HG03457 (cell line): ENCODE measurements around the gene SMYD3.

Experiments
- ATAC-seq: cut with Tn5 transposase; IDR thresholded peaks from one replicate; pipeline ENCODE4 v1.9.1; 2021; ENCODE audit warnings: moderate number of reproducible peaks; ENCODE audit not compliant: unreplicated experiment

The SMYD3 gene

GRCh38 chr1:246182149-246182851, 324.8 kb downstream of the SMYD3 start:
- ATAC-seq, result no peak

GRCh38 chr1:246181241-246181640, 325.8 kb downstream of the SMYD3 start:
- ATAC-seq, result no peak

- ATAC-seq, result no peak
Observed at GRCh38 chr1:246179401-246179800, 327.7 kb downstream of the SMYD3 start.

DNA sequence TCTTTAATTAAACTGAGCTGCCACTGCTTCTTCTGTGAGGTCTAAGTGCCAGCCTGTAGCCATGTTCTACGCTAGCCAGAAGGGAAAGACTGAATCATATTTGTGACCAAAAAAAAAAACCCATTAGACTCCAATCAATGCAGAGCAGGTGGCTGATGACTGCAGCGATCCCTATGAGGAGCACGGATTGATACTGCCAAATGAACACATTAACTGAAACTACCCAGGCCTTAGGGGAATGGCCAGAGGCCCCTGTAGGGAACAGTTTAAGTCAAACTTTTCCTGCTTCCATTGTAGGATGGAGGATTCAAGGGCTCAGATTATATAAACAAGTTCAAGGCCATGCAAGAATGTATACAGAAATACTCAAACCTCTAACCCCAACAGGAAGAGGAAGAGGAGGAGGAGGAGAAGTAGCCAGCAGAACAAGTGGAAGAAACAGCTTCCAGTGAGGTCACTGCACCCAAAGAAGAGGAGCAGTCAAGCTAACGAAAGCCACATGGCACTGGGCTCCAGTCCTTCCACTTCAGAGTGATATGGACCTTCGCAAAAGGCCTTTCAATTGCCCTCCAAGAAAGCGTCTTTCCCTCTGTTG, 328.3 kb downstream of the SMYD3 start:
- ATAC-seq, result no peak

DNA sequence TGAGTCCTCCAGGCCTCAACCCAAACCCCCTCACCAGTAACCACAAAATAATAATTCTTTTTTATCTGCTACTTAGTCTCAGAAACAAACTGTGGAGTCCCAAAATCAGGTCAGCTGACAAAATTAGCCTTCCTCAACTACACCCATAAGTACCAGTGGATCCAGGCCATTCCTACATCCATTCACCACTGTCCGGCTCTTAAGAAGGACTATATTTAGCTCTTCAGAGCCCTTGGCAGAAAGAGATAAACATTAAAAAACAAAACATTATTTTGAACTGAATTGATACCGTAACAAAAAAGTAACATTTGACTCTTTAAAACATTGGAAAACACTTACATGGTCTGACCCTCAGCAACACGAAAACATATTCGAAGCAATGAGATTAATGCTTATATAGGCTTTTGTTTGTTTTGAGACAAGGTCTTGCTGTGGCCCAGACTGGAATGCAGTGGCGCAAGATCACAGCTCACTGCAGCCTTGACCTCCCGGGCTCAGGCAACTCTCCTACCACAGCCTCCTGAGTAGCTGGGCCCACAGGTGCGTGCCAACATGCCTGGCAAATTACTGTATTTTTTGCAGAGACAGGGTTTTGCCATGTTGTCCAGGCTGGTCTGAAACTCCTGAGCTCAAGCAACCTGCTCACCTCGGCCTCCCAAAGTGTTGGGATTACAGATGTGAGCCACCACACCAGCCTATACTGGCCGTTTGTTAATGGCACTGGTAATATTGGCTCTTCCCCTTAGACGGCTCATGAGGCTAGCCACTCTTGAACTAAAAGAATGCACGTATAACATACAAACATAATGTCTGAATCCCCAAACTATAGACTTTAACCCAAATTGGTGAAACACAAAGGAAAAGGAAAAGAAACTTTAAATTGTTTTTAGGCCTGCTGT, 330.7 kb downstream of the SMYD3 start:
- ATAC-seq, result no peak

DNA sequence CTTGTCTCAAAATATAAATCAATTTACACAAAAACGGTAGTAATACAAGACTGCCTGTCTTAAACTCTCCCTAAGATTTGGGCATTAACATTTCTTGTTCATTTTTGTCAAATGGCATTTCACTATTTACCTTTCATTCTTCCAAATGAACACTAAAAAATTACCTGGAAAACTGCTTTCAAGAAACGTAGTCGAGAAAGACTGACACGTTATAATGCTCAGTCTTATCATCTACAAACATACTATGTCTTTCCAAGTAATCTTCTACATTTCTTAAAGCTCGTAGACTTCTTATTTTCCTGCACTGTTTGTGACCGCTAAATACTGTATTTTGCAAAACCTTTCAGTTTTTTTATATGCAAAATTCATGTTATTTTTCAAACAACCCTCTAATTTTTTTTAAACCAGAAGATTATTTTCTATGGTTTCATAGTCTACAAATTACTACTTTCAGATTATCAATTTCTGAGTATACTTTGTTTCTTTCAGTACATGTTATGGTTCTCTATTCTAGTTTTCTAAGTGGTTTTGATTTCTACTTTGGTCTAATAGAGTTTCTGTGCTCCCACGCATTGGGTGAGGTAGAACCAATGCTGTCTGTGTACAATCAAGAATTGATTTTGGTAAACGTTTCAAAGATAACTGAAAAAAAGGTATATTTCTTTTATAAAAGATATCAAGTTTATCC, 336.4 kb downstream of the SMYD3 start:
- no peak for ATAC-seq

GRCh38 chr1:246169486-246169885, 337.6 kb downstream of the SMYD3 start:
- no peak for ATAC-seq

GRCh38 chr1:246169019-246169418, 338.1 kb downstream of the SMYD3 start:
- ATAC-seq, result no peak

DNA sequence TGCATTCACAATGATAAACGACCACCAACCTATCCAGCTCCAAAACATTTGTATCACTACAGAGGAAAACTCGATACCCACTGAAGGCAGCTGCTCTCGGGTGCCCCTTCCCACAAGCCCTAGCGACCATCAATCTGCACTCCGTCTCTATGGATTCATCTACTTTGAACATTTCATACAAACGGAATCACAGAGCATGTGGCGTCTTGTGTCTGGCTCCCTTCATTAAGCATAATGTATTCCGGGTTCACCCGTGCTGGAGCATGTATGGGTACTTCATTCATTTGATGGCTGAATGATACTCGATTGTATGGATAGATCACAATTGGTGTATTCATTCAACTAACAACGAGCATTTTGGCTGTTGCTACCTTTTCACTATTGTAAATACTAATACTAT, 340.2 kb downstream of the SMYD3 start:
- no peak for ATAC-seq

DNA sequence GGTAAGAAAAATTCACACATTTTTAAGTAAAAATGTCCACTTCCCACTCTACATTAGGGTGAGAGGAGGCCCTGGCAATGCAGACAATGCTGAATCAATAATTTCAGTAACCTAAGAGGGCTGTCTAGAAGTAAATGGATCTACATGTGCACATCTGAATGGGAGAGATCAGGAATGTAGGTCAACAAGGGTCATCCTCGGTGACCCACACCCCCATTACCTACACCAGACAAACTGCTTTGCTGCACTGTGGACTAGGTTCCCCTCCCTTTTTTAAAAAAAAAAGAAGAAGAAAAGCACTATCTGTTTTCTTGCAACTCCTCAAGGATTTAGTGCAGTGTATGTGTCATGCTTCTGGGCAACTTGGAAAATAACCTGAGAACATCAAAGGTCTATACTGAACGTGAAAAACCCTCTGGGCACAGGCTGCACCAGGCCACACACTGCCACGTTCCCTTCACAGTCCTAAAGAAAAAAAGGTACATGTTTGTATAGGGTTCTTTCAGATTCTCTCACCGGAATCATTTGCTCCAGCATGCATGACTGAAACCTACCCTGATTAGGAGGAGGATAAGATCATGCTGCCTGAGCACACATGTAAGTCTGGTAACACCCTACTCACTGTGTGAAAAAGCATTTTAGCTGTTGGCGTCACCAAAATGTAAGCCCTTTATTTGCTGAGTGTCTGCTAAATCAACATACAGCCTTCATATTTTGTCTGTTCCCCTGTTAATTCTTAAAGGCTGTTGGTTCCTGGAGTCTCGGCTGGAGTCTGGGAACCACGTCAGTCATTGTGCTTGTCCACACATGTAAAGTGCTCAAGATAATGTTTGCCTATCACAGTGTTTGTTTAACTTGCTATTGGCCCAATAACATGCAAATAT, 341.0 kb downstream of the SMYD3 start:
- no peak for ATAC-seq

- no peak for ATAC-seq
Observed at GRCh38 chr1:246164764-246165163, 342.3 kb downstream of the SMYD3 start.

DNA sequence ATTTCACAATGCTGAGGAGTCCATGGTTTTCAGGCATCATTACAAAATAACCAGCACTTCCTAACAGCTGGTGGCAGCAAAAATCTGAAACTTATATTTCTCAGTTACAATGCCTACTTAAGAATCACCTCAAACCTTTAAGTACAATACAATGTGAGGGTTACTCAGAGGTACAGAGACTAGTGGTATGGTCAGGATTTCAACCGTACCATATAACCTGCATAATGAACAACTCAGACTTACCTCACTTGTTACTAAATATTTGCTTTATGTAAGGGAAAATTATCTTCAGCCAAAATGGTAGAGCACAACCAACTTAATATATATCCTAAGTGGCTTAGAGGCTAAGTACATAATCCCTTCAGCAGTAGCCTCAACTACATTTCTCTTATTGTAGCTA, 344.5 kb downstream of the SMYD3 start:
- no peak for ATAC-seq

DNA sequence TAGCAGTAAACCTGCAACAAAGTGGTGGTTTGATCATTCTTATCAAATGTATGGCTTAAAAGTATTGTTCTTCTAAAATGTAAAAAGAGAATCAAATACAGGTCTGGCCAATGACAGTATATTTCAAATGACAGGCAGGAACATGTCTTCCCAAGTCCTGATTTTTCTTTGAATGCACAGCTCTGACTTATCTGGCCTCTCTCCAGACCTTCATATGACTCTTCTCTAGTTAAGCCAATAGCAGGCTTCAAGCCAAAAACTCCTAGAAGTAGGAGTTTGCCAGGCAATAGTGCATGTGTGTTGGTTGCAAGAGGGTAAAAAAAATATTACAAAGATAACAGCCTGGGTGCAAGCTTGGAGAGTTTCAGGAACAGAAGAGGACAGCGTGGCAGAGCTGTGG, 345.5 kb downstream of the SMYD3 start:
- ATAC-seq, result no peak

GRCh38 chr1:246160905-246161304, 346.2 kb downstream of the SMYD3 start:
- no peak for ATAC-seq

DNA sequence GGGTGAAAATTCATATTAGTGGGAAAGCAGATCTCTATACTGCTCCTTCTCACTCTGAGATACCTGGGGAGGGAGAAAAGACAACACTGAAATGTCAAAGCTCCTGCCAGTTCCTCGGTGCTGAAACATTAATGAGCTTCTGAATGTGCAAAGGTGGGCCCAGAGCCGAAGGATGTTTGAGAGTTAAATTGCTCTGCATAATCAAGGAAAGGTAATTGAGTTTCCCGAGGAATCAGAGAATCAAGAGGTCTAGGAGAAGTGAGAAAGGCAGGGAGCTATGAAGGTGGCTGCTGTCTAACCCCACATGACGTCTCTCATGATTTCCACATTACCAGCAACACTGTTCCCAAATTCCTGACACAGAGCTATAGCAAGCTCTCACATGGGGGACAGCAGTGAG, 346.7 kb downstream of the SMYD3 start:
- no peak for ATAC-seq

DNA sequence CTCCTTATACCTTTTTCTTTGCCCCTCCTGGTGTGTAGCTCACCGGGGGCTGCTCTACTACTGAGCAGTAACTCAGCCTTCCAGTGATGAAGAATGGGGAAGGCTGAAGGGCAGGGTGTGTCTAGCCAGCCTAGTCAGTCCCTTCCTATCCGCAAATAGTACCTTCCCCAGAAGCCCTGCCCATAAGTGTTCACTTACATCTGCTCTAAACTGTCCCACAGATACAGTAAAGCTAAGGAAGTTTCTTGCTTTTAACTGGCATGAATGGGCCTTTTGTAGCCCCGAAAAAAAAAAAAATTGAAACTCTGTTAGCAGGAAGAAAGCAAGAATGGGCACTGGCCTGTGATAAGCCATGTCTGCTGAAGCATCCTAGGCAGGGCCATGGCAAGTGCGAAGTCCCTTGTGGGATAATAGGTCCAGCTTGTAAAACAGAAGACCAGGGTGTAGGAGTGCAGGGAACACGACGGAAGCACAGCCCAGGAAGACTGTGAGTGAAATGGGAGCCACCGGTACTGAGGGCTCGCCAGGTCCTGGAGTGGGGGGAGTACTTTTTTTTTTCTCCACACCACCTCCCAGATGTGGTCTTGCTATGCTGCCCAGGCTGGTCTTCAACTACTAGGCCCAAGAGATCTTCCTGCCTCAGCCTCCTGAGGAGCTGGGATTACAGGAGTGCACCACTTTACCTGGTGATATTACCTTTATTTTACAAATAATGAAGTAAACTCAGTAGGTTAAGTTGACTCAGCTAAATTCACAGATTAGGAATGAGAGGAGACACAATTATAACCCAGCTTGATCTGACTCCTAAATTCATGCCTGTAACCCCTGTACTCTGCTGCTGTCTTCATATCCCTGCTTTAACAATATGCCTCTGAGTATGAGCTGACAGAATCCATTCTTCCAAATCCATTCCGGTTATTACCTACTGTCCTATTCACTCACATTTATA, 347.5 kb downstream of the SMYD3 start:
- ATAC-seq, result no peak

DNA sequence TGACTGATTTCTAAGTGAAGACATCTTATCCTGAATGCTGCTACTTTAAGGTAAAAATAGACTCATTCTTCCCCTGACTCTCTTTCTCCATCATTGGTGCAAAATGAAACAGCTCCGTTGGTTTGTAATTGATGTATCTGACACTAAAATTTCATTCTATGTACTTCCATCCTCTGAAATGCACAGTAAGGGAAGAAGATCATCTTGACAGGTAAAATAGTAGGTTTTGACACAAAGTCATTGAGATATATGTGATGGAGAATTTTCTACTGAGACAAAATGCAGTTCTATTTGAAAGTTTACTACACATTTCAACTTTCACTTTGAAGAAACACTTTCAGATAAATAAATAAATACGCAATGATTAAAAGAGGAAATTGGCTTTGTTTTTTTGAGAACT, 348.9 kb downstream of the SMYD3 start:
- ATAC-seq, result no peak

GRCh38 chr1:246157516-246157915, 349.6 kb downstream of the SMYD3 start:
- no peak for ATAC-seq

GRCh38 chr1:246156847-246157246, 350.2 kb downstream of the SMYD3 start:
- no peak for ATAC-seq
